GM19043 (cell line): ENCODE results near the gene STIP1.
"Not testable (repeated sequence)": the region's sequence is repeated elsewhere in the genome, so short reads cannot be mapped to it uniquely, and the experiment has no call there.

Source experiments
- ATAC-seq: cut with Tn5 transposase; IDR thresholded peaks from one replicate; pipeline ENCODE4 v1.9.1; 2021; ENCODE audit warnings: low read depth; ENCODE audit not compliant: unreplicated experiment

STIP1 gene

DNA sequence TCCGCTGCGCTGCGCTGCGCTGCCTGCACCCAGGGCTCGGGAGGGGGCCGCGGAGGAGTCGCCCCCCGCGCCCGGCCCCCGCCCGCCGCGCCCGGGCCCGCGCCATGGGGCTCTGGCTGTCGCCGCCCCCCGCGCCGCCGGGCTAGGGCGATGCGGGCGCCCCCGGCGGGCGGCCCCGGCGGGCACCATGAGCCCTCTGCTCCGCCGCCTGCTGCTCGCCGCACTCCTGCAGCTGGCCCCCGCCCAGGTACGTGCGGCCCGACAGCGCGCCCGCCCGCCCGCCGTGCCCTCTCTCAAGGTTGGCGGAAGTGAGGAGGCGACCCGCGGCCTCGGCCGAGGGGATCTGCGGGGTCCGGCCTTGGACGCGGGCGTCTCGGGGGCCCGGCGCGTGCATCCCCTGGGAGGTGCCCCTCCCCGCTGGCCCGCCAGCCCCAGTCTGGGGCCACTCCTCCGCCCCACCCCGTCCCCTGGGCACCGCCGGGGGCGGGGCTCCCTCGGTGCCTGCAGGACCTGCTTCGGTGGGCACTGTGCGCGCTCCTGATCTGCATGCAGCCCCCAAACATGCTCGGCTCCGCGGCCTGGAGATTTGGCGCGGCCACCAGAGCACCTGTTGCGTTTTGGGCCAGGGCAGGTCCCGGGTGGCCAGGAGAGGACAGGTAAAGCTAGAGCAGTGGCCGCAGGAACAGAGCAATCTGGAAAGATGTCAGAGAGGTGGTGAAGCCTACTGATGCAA, 48.8 kb downstream of the STIP1 start:
- ATAC-seq: no peak

- ATAC-seq: no peak
These were observed 49.6 kb downstream of the STIP1 start for GRCh38 chr11:64235437-64236161.

- ATAC-seq: no peak
These were observed 51.5 kb downstream of the STIP1 start for GRCh38 chr11:64237484-64237951.

DNA sequence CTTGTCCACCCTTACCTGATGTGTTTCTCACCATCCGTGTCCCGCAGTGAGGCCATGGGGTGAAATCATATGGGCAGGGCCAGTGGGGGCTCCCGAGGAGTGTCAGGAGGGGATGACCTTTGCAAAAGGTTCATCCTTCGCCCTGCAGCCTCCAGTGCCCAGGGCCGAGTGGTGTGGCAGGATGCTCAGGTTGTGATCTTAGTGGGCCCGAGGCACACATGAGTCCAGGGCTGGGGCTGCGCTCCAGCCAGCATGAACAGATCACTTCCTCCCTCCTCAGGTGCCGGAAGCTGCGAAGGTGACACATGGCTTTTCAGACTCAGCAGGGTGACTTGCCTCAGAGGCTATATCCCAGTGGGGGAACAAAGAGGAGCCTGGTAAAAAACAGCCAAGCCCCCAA, 52.1 kb downstream of the STIP1 start:
- ATAC-seq: no peak

DNA sequence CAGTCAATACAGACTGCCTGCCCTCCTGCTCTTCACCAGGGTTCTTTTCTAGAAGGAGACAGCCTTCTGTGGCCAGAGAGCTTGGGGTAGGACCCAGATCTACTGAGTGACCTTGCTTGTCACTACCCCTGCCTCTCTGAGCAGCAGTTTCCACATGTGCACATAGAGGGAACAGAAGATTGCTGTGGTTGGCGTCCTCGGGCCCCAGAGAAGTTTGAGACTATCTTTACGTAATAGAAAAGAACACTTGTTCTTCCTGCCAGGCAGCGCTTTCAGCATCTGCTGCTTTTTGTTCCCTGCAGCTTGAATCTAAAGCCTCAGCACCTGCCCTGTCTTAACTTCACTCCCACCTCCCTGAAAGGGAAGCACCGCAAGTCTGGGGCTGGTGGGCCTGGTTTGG, 53.0 kb downstream of the STIP1 start:
- ATAC-seq: no peak

DNA sequence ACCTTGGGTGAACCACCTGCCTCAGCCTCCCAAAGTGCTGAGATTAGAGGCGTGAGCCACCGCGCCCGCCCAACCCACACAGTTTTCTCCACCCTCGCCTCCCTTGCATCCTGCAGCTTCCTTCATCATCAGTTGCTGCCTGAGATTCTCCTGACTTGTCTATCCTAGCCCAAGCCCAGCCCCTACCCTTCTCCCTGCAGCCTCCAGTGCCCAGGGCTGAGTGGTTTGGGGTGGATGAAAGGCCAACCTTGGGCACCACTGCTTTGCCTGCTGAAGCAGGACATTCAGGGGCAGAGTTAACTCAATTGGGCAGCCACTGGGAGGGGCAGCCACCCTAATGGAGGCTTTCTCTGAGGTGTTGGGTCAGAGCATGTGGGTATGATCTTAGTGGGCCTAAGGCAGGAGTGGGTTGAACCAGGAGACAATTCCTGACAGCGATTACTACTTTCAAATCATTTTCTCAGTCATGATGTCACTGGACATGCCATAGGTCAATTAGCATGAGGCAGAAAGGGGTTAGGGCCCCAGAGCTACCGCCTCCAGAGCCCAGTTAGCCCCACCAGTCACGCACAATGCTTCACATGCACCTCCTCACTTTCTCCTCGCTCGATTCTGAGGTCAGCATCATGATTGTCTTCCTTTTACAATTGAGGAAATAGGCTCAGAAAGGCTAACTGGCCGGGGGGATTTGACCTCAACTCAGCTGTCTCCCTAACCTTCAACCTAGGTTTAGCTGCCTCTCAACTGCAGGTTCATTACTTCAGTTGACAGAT, 53.9 kb downstream of the STIP1 start:
- no peak for ATAC-seq

- ATAC-seq: peak; percentile 34
These were observed 54.7 kb downstream of the STIP1 start, which contains the start of gene FKBP2 for GRCh38 chr11:64240435-64241240. Gene FKBP2 (plus strand): TSS chr11:64241095. CDS start chr11:64242388, 1,293 bp downstream.

DNA sequence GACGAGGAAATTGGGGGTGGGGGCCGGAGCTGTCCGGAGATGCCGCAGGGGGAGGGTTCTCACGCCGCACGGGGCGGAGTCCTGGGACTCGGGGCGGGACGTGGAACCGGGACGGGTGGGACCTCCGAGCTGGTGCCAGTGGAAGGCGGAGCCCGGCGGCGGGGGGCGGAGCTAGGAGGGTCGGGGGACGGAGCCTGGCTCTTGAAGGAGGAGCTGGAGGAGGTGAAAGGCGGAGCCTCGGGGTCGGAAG, 55.2 kb downstream of the STIP1 start:
- ATAC-seq: peak; percentile 56

GRCh38 chr11:64241491-64242374, 55.8 kb downstream of the STIP1 start:
- peak; percentile 53 for ATAC-seq

GRCh38 chr11:64243236-64243854, 57.4 kb downstream of the STIP1 start:
- ATAC-seq: no peak

- no peak for ATAC-seq
These were observed 58.1 kb downstream of the STIP1 start for GRCh38 chr11:64244107-64244506.

GRCh38 chr11:64244966-64245365, 59.0 kb downstream of the STIP1 start:
- ATAC-seq: no peak

GRCh38 chr11:64245401-64245796, 59.4 kb downstream of the STIP1 start:
- no peak for ATAC-seq

GRCh38 chr11:64245797-64246620, 60.0 kb downstream of the STIP1 start:
- ATAC-seq: no peak

- not testable (repeated sequence) for ATAC-seq
These were observed 60.6 kb downstream of the STIP1 start for GRCh38 chr11:64246621-64246870.

GRCh38 chr11:64246871-64247728, 61.1 kb downstream of the STIP1 start, which contains the start of gene PPP1R14B:
Gene PPP1R14B (minus strand): TSS chr11:64246943. CDS start chr11:64246673, 270 bp downstream.
- ATAC-seq: no peak

DNA sequence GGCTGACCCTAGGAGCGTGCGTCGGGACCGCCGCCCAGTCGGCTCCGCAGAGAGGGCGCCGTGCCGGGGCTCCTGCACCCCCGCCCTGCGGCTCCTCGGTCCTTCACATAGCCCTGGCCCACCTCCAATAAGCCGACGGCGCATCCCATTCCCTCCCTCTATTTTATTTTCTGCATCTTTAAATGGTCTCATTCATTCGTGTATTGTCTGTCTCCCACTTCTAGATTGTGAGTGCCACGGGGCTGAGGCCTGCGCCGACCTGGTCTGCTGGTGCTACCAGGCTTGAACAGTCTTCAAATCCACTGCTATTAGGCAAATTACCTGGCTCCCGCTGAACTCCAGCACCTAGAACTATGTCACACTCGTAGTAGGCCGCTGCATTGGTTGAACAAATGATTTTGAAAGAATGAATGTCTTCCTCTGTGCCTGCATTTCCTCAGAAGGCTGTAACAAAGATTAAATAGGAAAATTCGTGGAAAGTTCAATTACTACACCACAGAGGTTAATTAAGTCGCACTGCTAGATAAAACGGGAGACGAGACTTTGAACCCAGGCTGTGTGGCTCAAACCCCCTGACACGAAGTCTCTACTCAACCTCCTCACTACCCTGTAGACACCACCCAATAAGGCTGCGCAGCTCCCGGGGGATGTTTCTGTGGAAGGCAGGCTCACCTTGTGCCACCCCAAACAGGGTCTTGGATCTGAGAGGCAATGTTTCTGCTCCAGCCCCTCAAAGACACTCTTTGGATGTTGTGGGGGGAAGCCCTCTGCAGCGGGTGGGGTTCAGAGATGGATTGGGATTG, 62.0 kb downstream of the STIP1 start:
- no peak for ATAC-seq
